Fibroblast of the aortic adventitia (primary cell): ENCODE measurements around the gene SPTBN1. TPM values are rescaled to one million over a fixed set of nuclear protein-coding genes. Genes with fewer than 3 reads are reported as not detected.

Source experiments
- DNase-seq: peaks from one replicate; pipeline ENCODE4 v3.0.0-alpha.2; 2010; ENCODE audit warnings: low read depth
- H3K4me3 ChIP-seq: 2 replicates; pipeline ENCODE4 v1.5.1; 2011; ENCODE audit warnings: low read depth, mild to moderate bottlenecking, control low read depth, low read length, moderate library complexity
- total RNA-seq: library from RNA; depleted of rRNA; stranded (reverse); fragments of >200 nt; gene quantifications from 2 replicates; pipeline ENCODE4 v1.2.3, GENCODE V29; 2012; ENCODE audit warnings: low replicate concordance
- TF ChIP-seq, protein P1 (sequence below): IDR thresholded peaks from 2 replicates; pipeline ENCODE4 v1.5.1; 2011; ENCODE audit warnings: mild to moderate bottlenecking, low read length, control low read depth, inconsistent platforms; ENCODE audit not compliant: insufficient read depth

SPTBN1 gene
- total RNA-seq, 1 donor = 293 TPM

- H3K4me3 ChIP-seq = no peak overlapping the region
- no peak for DNase-seq
- TF ChIP-seq, protein P1, sequence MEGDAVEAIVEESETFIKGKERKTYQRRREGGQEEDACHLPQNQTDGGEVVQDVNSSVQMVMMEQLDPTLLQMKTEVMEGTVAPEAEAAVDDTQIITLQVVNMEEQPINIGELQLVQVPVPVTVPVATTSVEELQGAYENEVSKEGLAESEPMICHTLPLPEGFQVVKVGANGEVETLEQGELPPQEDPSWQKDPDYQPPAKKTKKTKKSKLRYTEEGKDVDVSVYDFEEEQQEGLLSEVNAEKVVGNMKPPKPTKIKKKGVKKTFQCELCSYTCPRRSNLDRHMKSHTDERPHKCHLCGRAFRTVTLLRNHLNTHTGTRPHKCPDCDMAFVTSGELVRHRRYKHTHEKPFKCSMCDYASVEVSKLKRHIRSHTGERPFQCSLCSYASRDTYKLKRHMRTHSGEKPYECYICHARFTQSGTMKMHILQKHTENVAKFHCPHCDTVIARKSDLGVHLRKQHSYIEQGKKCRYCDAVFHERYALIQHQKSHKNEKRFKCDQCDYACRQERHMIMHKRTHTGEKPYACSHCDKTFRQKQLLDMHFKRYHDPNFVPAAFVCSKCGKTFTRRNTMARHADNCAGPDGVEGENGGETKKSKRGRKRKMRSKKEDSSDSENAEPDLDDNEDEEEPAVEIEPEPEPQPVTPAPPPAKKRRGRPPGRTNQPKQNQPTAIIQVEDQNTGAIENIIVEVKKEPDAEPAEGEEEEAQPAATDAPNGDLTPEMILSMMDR = no peak
These were observed 143.2 kb downstream of the SPTBN1 start for GRCh38 chr2:54599326-54599710.

- DNase-seq = peak; percentile 64
- no peak overlapping the region for H3K4me3 ChIP-seq
- TF ChIP-seq, protein P1 = no peak
These were observed 143.8 kb downstream of the SPTBN1 start for GRCh38 chr2:54599914-54600313.

DNA sequence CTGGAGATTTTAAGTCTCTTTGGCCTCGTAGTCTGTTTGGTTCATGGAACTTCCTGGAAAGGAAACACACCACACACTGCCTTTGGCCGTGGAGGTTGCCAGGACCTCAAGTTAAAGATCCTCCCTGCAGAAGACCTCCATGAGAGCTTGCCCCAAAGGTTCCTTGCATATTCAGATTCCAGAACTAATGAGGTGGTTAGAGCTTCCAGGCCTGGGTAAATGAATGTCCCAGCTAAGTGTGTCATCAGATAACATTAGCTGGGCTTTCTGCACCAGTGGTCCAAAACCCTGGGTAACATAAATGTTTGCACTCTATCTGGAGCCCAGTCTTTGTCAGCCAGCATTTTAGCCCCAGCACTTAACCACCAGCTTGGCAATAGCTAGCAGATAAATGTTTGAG lies 145.2 kb downstream of the SPTBN1 start:
- peak; percentile 51 for DNase-seq
- TF ChIP-seq, protein P1 = no peak
- H3K4me3 ChIP-seq = no peak overlapping the region

- H3K4me3 ChIP-seq = no peak overlapping the region
- TF ChIP-seq, protein P1 = no peak
- DNase-seq = no peak
These were observed 146.7 kb downstream of the SPTBN1 start for GRCh38 chr2:54602736-54603322.

DNA sequence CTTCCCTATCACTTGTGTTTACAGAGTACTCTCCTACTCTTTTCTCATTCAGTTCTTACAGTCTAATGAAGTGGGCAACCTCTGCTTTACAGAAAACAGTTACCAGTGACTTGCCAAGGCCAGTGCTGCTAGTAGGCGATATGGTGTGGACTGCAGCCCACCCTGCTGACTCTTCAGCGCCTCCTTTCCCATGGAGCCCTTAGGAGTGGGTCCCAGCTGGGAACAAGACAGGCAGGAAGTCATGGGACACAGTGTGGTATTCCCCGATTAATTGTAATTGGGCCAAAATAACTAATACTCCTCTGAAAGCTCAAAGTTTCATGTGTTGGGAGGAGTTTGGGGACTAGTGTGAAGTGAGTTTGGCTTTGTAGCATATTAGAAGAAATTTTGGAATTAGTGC lies 147.2 kb downstream of the SPTBN1 start:
- TF ChIP-seq, protein P1 = no peak
- no peak for DNase-seq
- H3K4me3 ChIP-seq = no peak overlapping the region

GRCh38 chr2:54603796-54604195 lies 147.7 kb downstream of the SPTBN1 start:
- TF ChIP-seq, protein P1 = no peak
- DNase-seq = no peak
- H3K4me3 ChIP-seq = no peak overlapping the region

DNA sequence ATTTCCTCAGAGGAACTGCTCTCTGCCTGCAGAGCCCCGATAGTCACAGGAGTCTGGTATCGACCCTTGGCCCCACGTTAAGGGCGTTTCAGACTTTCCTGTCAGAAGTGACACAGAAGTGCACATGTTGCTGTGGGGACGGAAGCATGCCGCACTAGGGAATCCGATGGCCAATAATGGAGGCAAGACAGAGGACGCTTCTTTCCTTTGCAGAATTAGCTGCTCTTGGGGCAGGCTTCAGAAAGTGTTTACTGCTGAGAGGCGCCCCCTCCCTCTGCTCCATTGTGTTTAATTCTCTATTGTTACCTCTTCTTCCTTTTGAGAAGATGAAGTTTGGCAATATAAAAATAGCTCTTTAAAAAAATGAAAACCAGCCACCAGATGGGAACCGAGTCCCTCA lies 148.7 kb downstream of the SPTBN1 start:
- TF ChIP-seq, protein P1 = no peak

More for the DNA sequence above, 148.7 kb downstream of the SPTBN1 start:
- DNase-seq = no peak
- H3K4me3 ChIP-seq = no peak overlapping the region
